Neural progenitor cell (in vitro differentiated cells): ENCODE data around the gene DCTN3. TPM values are rescaled to one million over a fixed set of nuclear protein-coding genes. Genes with fewer than 3 reads are reported as not detected.
A peak's percentile ranks its signal among the peaks of the same experiment; 100 is the strongest.

Experiments used
- DNase-seq: peaks from one replicate; pipeline ENCODE4 v3.0.0-alpha.2; 2016; ENCODE audit warnings: low spot score
- H2AFZ ChIP-seq: fragments of 200-600 bp; sonication (generic); replicated peaks from 2 replicates; pipeline ENCODE4 v1.6.1; 2016; ENCODE audit warnings: antibody characterized with exemption
- H3F3A ChIP-seq: fragments of 200-600 bp; sonication (generic); 2 replicates; pipeline ENCODE4 v1.6.1; 2016; ENCODE audit warnings: antibody characterized with exemption, low read depth
- H3K27ac ChIP-seq: fragments of 200-600 bp; sonication (generic); 2 replicates; pipeline ENCODE4 v1.5.1; 2016; ENCODE audit warnings: mild to moderate bottlenecking
- H3K27me3 ChIP-seq: fragments of 200-600 bp; sonication (generic); 2 replicates; pipeline ENCODE4 v1.6.1; 2016; ENCODE audit warnings: mild to moderate bottlenecking, moderate library complexity
- H3K36me3 ChIP-seq: fragments of 200-600 bp; sonication (generic); 2 replicates; pipeline ENCODE4 v1.5.1; 2016
- H3K4me1 ChIP-seq: fragments of 200-600 bp; sonication (generic); 2 replicates; pipeline ENCODE4 v1.6.1; 2016; ENCODE audit warnings: mixed run types
- H3K4me2 ChIP-seq: fragments of 200-600 bp; sonication (generic); 2 replicates; pipeline ENCODE4 v1.6.1; 2016
- H3K4me3 ChIP-seq: fragments of 200-600 bp; sonication (generic); 2 replicates; pipeline ENCODE4 v1.5.1; 2016
- H3K79me2 ChIP-seq: fragments of 200-600 bp; sonication (generic); 2 replicates; pipeline ENCODE4 v1.6.1; 2016; ENCODE audit warnings: low read depth
- H3K9ac ChIP-seq: fragments of 200-600 bp; sonication (generic); 2 replicates; pipeline ENCODE4 v1.6.1; 2016
- H3K9me3 ChIP-seq: fragments of 200-600 bp; sonication (generic); 2 replicates; pipeline ENCODE4 v1.5.1; 2016; ENCODE audit warnings: low read depth
- H4K20me1 ChIP-seq: fragments of 200-600 bp; sonication (generic); 2 replicates; pipeline ENCODE4 v1.6.1; 2016; ENCODE audit warnings: low read depth
- H3K27ac Mint-ChIP-seq: 3 replicates; pipeline ENCODE4 v1.8.0; 2021; ENCODE audit warnings: mixed read lengths
- H3K27me3 Mint-ChIP-seq: 2 replicates; pipeline ENCODE4 v1.8.0; 2022; ENCODE audit warnings: low read depth, mild to moderate bottlenecking, inconsistent platforms, moderate library complexity, mixed read lengths; ENCODE audit not compliant: insufficient read depth
- H3K36me3 Mint-ChIP-seq: 3 replicates; pipeline ENCODE4 v1.8.0; 2021; ENCODE audit warnings: mixed read lengths
- H3K4me1 Mint-ChIP-seq: 3 replicates; pipeline ENCODE4 v1.8.0; 2021; ENCODE audit warnings: mixed read lengths
- H3K4me3 Mint-ChIP-seq: 3 replicates; pipeline ENCODE4 v1.8.0; 2021; ENCODE audit warnings: mild to moderate bottlenecking, moderate library complexity, mixed read lengths
- H3K9me3 Mint-ChIP-seq: 3 replicates; pipeline ENCODE4 v1.8.0; 2020; ENCODE audit warnings: mixed read lengths
- EZH2 ChIP-seq: fragments of 200-600 bp; sonication (generic); IDR thresholded peaks from 2 replicates; pipeline ENCODE4 v1.6.1; 2017; ENCODE audit warnings: antibody characterized with exemption, mild to moderate bottlenecking, moderate library complexity
- EZH2phosphoT487 ChIP-seq: fragments of 200-600 bp; sonication (generic); IDR thresholded peaks from 2 replicates; pipeline ENCODE4 v1.6.1; 2017; ENCODE audit warnings: antibody characterized with exemption
- total RNA-seq: library from RNA; depleted of rRNA; stranded (reverse); fragments of >200 nt; gene quantifications from 2 replicates; pipeline ENCODE4 v1.2.3, GENCODE V29; 2015; ENCODE audit warnings: low replicate concordance
- TF ChIP-seq, protein P1 (sequence below): fragments of 200-600 bp; sonication (generic); IDR thresholded peaks from 2 replicates; pipeline ENCODE4 v1.5.1; 2017; ENCODE audit warnings: antibody characterized with exemption, mild to moderate bottlenecking

Gene DCTN3
- total RNA-seq, 1 donor from 2014 or later = 45.6 TPM

DNA sequence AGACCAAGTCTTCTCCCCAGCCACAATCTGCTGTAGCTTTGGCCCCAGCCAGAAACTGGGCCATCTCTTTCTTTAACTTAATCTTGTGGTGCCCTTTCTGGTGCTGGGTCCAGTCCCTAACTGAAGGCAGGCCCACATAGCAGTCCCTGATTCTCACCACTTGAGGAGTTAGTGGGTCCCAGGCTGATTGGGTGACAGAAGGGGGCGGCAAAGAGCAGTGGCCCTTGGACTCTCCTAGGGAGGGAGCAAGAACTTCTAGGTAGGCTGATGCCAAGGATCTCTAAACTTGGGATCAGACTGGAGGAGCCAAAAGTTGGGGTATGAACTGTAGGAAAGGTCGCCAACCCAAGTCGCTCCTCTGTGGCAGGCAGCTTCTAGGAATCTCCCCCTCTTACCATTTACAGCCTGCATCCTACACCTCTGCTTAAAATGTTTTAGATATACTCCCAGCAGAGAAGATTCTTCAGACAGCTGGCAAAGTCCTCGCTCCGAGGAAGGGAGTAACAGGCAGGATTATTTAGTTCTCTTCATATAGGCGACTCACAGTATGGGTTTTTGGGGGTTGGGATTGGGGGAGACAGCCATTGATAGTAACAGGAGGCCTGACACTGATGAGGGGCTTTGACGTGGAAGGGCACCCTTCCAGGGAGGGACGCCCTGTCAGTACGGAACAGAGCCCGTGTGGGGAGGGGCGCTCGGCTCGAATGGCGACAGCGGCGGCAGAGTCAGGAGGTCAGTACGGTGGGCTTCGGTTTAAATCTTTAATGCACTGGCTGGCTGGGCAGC lies 44.2 kb upstream of the DCTN3 start:
- Histone ChIP-seq H3K9ac (no peak overlapping the region), H3K27ac (no peak overlapping the region), H3K4me3 (peak overlapping the region; percentile 67), H4K20me1 (peaks cover 14% of the 10 kb centered on the region), H3K27me3 (no peaks in the 10 kb centered on the region), H3F3A (peaks cover 16% of the 10 kb centered on the region), H3K4me1 (peaks cover 4% of the 10 kb centered on the region), H2AFZ (peak overlapping the region; percentile 77), H3K4me2 (peak overlapping the region; percentile 89), H3K9me3 (no peaks in the 10 kb centered on the region), H3K79me2 (peaks cover 17% of the 10 kb centered on the region), H3K36me3 (no peaks in the 10 kb centered on the region)
- H3K4me1 Mint-ChIP-seq = peaks cover 10% of the 10 kb centered on the region
- H3K36me3 Mint-ChIP-seq = peaks cover 15% of the 10 kb centered on the region
- TF ChIP-seq EZH2 (peak; percentile 10), EZH2phosphoT487 (no peak)
- TF ChIP-seq, protein P1, sequence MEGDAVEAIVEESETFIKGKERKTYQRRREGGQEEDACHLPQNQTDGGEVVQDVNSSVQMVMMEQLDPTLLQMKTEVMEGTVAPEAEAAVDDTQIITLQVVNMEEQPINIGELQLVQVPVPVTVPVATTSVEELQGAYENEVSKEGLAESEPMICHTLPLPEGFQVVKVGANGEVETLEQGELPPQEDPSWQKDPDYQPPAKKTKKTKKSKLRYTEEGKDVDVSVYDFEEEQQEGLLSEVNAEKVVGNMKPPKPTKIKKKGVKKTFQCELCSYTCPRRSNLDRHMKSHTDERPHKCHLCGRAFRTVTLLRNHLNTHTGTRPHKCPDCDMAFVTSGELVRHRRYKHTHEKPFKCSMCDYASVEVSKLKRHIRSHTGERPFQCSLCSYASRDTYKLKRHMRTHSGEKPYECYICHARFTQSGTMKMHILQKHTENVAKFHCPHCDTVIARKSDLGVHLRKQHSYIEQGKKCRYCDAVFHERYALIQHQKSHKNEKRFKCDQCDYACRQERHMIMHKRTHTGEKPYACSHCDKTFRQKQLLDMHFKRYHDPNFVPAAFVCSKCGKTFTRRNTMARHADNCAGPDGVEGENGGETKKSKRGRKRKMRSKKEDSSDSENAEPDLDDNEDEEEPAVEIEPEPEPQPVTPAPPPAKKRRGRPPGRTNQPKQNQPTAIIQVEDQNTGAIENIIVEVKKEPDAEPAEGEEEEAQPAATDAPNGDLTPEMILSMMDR = peak; percentile 92
- peak overlapping the region; percentile 93 for H3K27ac Mint-ChIP-seq
- peak; percentile 86 for DNase-seq
- H3K9me3 Mint-ChIP-seq = peaks cover 4% of the 10 kb centered on the region
- H3K4me3 Mint-ChIP-seq = peak overlapping the region; percentile 93
- H3K27me3 Mint-ChIP-seq = peaks cover 8% of the 10 kb centered on the region

DNA sequence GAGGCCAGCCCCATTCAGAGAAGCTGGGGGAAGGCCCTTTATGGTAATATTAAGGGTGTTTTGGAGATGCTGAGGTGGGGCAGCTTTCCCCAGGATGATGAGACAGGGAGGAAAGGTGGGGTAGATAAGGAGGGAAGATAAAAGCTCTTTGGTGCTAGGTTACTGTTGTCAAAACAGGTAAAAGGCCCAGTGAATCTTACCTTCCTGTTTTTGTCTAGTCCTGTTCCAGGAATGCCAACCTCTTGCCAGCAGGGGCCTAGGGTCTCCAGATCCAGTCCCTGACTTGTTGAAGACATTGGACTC lies 43.0 kb upstream of the DCTN3 start:
- Histone ChIP-seq H3K79me2 (peaks cover 17% of the 10 kb centered on the region), H2AFZ (no peak overlapping the region), H3F3A (peaks cover 16% of the 10 kb centered on the region), H3K4me1 (peaks cover 4% of the 10 kb centered on the region), H3K9ac (no peak overlapping the region), H3K4me2 (no peak overlapping the region), H3K4me3 (no peak overlapping the region), H3K9me3 (no peaks in the 10 kb centered on the region), H3K27me3 (no peaks in the 10 kb centered on the region), H3K27ac (no peak overlapping the region), H3K36me3 (no peaks in the 10 kb centered on the region), H4K20me1 (peaks cover 14% of the 10 kb centered on the region)
- no peak overlapping the region for H3K27ac Mint-ChIP-seq
- peaks cover 5% of the 10 kb centered on the region for H3K36me3 Mint-ChIP-seq
- no peak overlapping the region for H3K4me3 Mint-ChIP-seq
- H3K27me3 Mint-ChIP-seq = peaks cover 8% of the 10 kb centered on the region
- no peak for DNase-seq
- H3K9me3 Mint-ChIP-seq = no peaks in the 10 kb centered on the region
- peaks cover 10% of the 10 kb centered on the region for H3K4me1 Mint-ChIP-seq
- no peak for TF ChIP-seq EZH2phosphoT487
- no peak for TF ChIP-seq EZH2
- TF ChIP-seq, protein P1 = no peak

DNA sequence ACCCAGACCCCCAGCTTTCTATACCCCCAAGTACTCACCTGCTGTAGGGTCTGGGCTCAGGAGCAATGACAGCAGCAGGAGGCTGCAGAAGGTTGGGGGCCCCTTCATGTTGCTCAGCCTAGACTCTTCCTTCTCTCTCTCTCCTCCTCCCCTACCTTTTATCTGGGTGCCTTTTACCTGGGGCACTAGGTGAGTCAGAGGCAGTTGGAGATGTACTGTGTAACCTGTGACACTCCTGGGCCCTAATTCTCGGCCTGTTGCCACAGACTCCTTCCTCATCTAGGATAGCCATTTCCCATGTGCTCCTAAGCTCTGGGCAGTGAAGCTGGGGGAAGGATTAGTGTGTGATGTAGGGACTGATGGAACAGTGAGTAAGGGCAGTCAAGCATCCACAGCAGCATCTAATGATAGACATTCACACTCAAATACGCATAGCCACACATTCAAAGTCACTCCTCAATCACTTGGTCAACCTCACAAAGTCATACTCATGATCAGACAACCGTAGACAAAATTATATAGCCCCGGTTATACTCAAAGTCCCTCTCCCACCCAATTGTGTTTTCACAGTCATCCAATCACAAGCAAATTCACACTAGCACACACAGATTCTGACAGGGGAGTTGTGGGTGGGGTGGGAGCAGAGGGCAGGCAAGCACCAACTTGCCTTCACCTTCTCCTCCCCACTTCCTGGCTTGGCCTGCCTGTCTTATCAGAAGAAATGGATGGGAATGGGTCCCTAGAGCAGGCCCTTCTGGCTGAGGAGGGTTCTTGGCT lies 42.4 kb upstream of the DCTN3 start, which contains the start of gene CCL27:
Gene CCL27 (minus strand): TSS at position 132 of the 777 bp plus-strand sequence. CDS start 24 bp downstream, at position 108.
- Mint-ChIP-seq H3K9me3 (no peaks in the 10 kb centered on the region), H3K4me1 (peaks cover 10% of the 10 kb centered on the region)

More for the DNA sequence above, 42.4 kb upstream of the DCTN3 start, which contains the start of gene CCL27:
- no peak within 1 kb of the TSS for H3K27ac Mint-ChIP-seq
- no peaks in the 10 kb centered on the region for H3K9me3 ChIP-seq
- DNase-seq = no peak
- peaks cover 17% of the 10 kb centered on the region for H3K79me2 ChIP-seq
- H3K27ac ChIP-seq = no peak within 1 kb of the TSS
- H3K36me3 Mint-ChIP-seq = peaks cover 5% of the 10 kb centered on the region
- H4K20me1 ChIP-seq = peaks cover 14% of the 10 kb centered on the region
- peaks cover 16% of the 10 kb centered on the region for H3F3A ChIP-seq
- H2AFZ ChIP-seq = no peak within 1 kb of the TSS
- H3K4me1 ChIP-seq = peaks cover 4% of the 10 kb centered on the region
- no peaks in the 10 kb centered on the region for H3K36me3 ChIP-seq
- no peak within 1 kb of the TSS for H3K4me2 ChIP-seq
- no peak within 1 kb of the TSS for H3K4me3 ChIP-seq
- H3K27me3 Mint-ChIP-seq = peaks cover 8% of the 10 kb centered on the region
- no peaks in the 10 kb centered on the region for H3K27me3 ChIP-seq
- H3K9ac ChIP-seq = no peak within 1 kb of the TSS
- H3K4me3 Mint-ChIP-seq = no peak within 1 kb of the TSS
- TF ChIP-seq, protein P1 = no peak
- TF ChIP-seq EZH2 (no peak), EZH2phosphoT487 (no peak)
